IPS-11a (cell line): ENCODE measurements around the gene HOXA6.

Experiments
- H3K4me3 ChIP-seq: one replicate; pipeline ENCODE4 v1.5.1; 2013; ENCODE audit warnings: low read depth, low read length, control low read depth

HOXA6 gene

GRCh38 chr7:27125986-27126394, 21.6 kb downstream of the HOXA6 start:
- H3K4me3 ChIP-seq: no peak overlapping the region

GRCh38 chr7:27124902-27125689, 22.5 kb downstream of the HOXA6 start:
- no peak overlapping the region for H3K4me3 ChIP-seq

GRCh38 chr7:27124096-27124901, 23.3 kb downstream of the HOXA6 start:
- no peak overlapping the region for H3K4me3 ChIP-seq

- H3K4me3 ChIP-seq: no peak overlapping the region
Observed at GRCh38 chr7:27123477-27124053, 24.0 kb downstream of the HOXA6 start.

- no peak overlapping the region for H3K4me3 ChIP-seq
Observed at GRCh38 chr7:27123007-27123476, 24.5 kb downstream of the HOXA6 start.

- H3K4me3 ChIP-seq: no peak overlapping the region
Observed at GRCh38 chr7:27122077-27122910, 25.3 kb downstream of the HOXA6 start.

GRCh38 chr7:27121684-27122076, 25.9 kb downstream of the HOXA6 start:
- H3K4me3 ChIP-seq: no peak overlapping the region

GRCh38 chr7:27119412-27119911, 28.1 kb downstream of the HOXA6 start:
- no peak overlapping the region for H3K4me3 ChIP-seq

GRCh38 chr7:27118580-27118979, 29.0 kb downstream of the HOXA6 start:
- H3K4me3 ChIP-seq: no peak overlapping the region

- no peak overlapping the region for H3K4me3 ChIP-seq
Observed at GRCh38 chr7:27117887-27118491, 29.6 kb downstream of the HOXA6 start.

- H3K4me3 ChIP-seq: no peak overlapping the region
Observed at GRCh38 chr7:27116962-27117886, 30.4 kb downstream of the HOXA6 start.

GRCh38 chr7:27116031-27116961, 31.3 kb downstream of the HOXA6 start:
- no peak overlapping the region for H3K4me3 ChIP-seq

- no peak overlapping the region for H3K4me3 ChIP-seq
Observed at GRCh38 chr7:27115221-27116026, 32.1 kb downstream of the HOXA6 start.

GRCh38 chr7:27114881-27115220, 32.7 kb downstream of the HOXA6 start:
- no peak overlapping the region for H3K4me3 ChIP-seq

- no peak overlapping the region for H3K4me3 ChIP-seq
Observed at GRCh38 chr7:27113991-27114769, 33.4 kb downstream of the HOXA6 start.
